B cell (primary cell): Measurements from ENCODE around the gene CEP128.

Source experiments
- EZH2 ChIP-seq: IDR thresholded peaks from 2 replicates; pipeline ENCODE4 v1.6.1; 2012; ENCODE audit warnings: borderline replicate concordance, low read depth, mild to moderate bottlenecking, moderate library complexity, low read length; ENCODE audit not compliant: insufficient read depth, poor library complexity, severe bottlenecking
- TF ChIP-seq, protein P1 (sequence below): fragments of 200-600 bp; IDR thresholded peaks from one replicate; pipeline ENCODE4 v1.8.0; 2022; ENCODE audit warnings: antibody characterized with exemption, mild to moderate bottlenecking

DNA sequence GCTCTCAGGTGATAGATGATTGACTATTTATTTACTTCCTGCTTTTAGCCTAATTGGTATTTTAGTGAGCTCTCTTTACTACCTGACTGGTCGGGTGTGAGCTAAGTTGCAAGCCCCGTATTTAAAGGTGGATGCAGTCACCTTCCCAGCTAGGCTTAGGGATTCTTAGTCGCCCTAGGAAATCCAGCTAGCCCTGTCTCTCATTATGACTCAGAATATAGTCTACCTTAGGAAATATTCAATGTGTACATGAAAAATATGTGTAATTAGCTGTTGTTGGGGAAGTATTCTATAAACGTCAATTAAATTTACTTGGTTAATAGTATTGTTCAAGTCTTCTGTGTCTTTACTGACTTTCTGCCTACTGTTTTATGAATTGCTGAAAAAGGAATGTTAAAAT is 423.4 kb downstream of the CEP128 start:
- TF ChIP-seq, protein P1, sequence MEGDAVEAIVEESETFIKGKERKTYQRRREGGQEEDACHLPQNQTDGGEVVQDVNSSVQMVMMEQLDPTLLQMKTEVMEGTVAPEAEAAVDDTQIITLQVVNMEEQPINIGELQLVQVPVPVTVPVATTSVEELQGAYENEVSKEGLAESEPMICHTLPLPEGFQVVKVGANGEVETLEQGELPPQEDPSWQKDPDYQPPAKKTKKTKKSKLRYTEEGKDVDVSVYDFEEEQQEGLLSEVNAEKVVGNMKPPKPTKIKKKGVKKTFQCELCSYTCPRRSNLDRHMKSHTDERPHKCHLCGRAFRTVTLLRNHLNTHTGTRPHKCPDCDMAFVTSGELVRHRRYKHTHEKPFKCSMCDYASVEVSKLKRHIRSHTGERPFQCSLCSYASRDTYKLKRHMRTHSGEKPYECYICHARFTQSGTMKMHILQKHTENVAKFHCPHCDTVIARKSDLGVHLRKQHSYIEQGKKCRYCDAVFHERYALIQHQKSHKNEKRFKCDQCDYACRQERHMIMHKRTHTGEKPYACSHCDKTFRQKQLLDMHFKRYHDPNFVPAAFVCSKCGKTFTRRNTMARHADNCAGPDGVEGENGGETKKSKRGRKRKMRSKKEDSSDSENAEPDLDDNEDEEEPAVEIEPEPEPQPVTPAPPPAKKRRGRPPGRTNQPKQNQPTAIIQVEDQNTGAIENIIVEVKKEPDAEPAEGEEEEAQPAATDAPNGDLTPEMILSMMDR: no peak
- no peak for TF ChIP-seq EZH2
